Nucleus accumbens (tissue), 56 donors: ENCODE results near the gene SCARF1.

Experiments used
- DNase-seq, 56 donors: peaks; one replicate each; lab custom pipeline; 2025; lab: John Stamatoyannopoulos, UW

The SCARF1 gene

GRCh38 chr17:1629504-1630310 lies 15.8 kb downstream of the SCARF1 start:
- peak in 24 of 56 donors; percentile 10 to 67 (median 32) for DNase-seq

DNA sequence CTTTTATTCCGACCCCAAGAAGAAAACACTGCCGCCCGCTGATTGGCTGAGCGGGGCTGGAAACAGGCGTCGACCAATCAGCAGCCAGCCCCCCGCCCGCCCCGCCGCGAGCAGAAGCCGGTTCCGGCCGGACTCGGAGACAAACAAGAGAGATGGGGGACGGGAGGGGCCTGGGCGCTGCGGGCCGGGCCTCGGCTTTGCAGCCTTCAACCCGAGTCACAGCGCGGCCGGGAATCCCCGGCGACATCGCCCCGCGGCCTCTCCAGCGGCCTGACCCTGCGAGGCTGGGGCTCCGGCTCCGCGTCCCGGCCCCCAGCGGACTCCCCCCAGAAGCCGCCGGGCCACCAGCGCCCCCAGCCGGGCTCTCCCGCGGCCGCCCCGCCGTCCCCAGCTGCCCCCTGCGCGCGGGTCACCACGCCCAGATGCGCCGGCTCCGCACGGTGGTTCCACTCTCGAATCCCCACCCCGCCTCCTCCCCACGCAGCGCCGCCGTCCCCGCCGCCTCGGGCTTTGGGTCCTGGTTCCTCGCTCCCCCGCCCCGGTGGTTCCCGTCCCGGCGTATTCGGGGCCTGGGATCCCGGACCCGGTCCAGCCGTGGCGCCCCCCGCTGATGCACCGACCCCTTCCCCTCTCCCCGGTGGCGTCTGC lies 16.6 kb downstream of the SCARF1 start:
- DNase-seq = peak; percentile 51 to 98 (median 95)

- DNase-seq = peak; percentile 33 to 90 (median 80)
Measured at GRCh38 chr17:1627982-1628855, 17.3 kb downstream of the SCARF1 start, which contains the start of gene SLC43A2. SLC43A2 (minus strand) TSS chr17:1628834; CDS start chr17:1627874, 960 bp downstream.

DNA sequence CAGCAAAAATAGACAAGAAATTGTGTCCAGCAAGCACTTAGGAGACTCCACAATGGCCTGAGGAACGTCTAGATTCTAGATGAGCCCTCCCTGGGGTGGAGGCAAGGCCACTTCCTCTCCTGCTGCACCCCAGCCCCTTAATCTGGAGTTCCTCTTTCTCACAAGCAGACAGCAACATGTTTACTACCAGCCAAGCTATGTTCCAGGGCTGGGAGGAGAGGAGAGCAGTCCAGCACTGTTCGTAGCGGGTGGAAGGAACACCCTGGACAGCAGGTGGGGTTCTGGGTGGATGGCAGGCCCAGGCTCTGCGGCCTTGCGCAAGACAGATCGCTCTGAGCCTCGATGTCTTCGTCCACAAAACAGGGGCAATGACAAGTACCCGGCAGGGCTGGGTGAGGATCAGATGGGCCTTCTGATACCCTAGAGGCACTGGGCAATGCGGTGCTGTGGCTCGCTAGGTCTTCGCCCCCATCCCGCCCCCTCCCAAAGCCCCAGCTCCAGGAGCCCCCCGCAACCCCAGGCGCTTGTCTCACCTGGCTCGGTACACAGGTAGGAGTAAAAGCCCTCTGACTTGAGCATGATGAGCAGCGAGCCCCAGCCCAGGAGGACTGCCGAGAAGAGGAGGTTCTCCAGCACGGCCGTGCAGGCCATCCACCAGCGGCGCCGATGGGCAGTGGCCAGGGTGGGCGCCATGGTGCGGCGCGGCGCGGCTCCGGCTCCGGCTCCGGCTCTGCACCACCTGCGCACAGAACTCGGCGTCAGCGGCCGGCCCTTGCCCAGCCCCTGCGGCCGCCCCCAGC lies 18.1 kb downstream of the SCARF1 start:
- DNase-seq = peak in 9 of 56 donors; percentile 10 to 43 (median 27)

- no peak for DNase-seq
Measured at GRCh38 chr17:1626333-1626732, 19.2 kb downstream of the SCARF1 start.

GRCh38 chr17:1625581-1625980 lies 20.0 kb downstream of the SCARF1 start:
- DNase-seq = no peak

GRCh38 chr17:1625053-1625452 lies 20.5 kb downstream of the SCARF1 start:
- no peak for DNase-seq

DNA sequence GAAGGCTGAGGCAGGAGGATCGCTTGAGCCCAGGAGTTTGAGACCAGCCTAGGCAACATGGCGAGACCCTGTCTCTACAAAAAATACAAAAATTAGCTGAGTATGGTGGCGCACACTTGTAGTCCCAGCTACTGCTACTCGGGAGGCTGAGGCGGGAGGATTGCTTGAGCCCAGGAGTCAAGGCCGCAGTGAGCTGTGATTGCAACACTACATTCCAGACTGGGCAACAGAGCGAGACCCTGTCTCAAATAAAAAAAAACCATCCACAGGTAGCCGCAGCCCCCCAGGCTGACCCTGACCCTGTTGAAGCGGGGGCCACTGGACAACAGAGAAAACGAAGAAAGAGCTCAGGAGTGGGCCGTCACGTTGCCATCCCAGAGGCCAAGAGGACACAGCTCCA lies 20.9 kb downstream of the SCARF1 start:
- no peak for DNase-seq

- no peak for DNase-seq
Measured at GRCh38 chr17:1623057-1623630, 22.4 kb downstream of the SCARF1 start.

DNA sequence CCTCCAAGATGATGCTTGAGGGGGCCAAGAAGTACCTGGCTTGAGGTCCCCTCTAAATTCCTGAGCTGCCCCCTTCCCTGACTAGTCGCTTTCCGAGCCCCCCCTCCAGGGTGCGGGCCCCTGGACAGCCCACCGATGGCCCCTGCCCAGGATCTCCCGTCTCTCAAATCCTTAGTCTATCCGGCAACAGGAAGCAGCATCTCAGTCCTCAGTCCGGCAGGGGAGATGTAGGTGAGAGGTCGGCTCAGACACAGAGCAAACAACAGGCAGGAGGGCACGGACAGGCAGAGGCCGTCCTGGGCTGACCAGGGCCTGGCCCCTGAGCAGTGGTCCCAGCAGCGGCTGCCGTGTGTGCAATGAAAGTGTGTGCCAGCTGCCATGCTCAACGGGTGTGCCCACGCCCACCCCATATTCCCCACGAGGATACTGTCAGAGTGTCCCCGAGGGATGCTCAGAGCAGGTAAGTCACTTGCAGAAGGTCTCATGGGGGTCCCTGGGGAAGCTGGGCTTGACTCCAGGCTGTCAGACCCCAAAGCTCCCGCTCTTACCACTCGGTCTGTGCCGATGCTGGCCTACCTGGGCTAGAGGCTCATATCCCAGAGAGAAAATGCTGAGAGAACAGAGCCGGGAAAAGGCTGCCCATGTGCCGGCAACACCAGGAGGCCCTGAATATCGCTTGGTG lies 24.1 kb downstream of the SCARF1 start:
- no peak for DNase-seq

- DNase-seq = no peak
Measured at GRCh38 chr17:1620486-1620885, 25.0 kb downstream of the SCARF1 start.

GRCh38 chr17:1617620-1618174 lies 27.8 kb downstream of the SCARF1 start:
- DNase-seq = no peak

DNA sequence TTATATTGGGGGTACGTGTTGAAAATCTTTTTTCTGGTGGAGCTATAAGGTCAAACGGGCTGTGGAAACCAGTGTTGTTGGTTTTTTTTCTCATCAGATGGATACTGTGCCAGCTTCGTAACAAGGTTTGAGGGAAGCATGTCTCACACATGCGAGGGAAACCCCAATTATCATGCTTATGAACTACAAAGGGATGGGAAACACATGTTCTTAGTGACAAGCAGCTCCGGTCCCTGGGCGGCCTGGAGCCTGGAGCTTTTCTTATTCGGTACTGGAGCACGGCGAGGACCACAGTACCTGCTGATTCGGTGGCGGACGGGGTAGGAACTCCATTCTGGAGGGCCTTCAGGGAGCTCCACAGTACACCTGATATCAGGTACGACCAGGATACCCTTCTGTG lies 29.4 kb downstream of the SCARF1 start:
- DNase-seq = no peak

- no peak for DNase-seq
Measured at GRCh38 chr17:1612400-1612799, 33.1 kb downstream of the SCARF1 start.

GRCh38 chr17:1611715-1612114 lies 33.8 kb downstream of the SCARF1 start:
- no peak for DNase-seq

DNA sequence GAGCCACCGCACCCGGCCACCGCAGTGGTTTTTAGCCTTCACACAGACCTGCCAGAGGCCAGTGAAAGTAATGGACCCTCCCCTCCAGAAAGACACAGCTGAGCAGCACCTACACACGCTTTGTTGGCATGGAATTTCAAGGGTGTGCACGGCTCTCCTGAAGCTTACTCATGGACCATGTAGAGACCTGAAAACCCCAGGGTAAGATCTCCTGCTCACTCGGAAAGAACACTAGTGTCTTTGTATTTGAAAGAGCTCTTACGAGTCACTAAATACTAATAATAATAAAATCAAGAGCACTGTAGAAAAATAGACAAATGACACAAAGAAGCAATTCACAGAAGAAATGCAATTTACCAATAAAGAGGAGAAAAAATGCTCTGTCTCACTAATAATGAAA lies 36.9 kb downstream of the SCARF1 start:
- no peak for DNase-seq

DNA sequence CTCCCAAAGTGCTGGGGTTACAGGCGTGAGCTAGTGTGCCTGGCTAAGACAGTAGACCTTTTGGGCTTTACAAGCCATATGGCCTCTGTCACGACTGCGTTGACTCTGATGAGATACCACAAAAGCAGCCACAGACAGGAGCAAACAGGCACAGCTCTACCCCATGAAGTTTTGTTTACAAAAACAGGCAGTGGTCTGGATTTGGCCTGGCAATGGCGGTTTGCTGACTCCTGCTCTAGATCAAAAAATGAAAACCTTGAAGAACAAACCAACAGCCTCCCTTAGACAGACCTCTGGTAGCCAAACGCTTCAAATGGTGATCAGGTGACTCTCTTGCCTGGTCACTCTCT lies 37.6 kb downstream of the SCARF1 start:
- DNase-seq = no peak

DNA sequence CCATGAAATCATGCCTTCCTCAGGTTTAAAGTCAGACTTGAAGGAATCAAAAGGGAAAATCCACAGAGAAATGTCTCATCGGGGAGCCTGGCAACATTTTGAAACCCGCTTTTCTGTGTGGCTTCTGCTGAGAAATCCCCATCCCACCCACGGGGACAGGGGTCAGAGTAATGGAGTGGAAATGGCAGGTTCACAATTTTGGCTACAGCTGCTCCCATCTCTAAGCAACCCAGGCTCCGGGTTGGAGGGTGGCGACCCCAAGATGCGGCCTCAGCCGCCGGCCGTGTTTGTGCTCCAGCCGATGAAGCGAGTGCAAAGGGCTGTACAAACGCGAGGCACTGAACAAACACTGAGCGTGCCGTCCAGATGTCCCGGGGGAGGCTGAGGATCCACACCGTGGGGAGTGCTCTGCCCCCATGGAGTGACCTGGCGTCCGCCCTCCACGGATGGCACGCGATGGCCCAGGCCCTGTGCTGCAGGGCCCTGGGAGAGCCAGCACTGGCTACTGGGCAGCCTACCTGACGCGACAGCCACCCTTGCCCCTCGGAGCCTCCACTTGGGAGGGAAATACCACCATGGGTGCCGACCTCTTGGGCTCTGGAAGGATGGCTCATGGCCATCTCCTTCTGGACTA lies 39.1 kb downstream of the SCARF1 start:
- no peak for DNase-seq
